ENCODE measurements around the gene PRKN. TPM values are rescaled to one million over a fixed set of nuclear protein-coding genes. Genes with fewer than 3 reads are reported as not detected.

PRKN gene
- total RNA-seq, 1 experiment from 2014 or later: not detected

DNA sequence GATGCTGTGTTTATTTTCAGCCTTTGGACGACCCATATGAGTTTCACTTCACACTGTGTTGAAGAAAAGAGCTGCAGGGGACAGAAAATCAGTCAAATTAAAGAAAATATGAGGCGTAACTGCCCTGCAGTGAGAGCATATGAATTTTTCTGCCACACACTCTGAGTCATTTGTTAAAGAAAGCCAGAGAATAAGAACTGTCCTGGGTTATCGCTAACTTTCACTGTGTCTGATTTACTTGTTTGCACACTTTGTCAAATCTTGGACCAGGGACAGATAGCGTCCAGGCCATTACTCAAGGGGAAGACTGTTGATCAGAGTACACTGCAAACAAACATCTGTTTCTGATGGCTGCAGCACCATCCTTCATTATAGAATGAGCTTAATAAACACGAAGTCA lies 1326.9 kb downstream of the PRKN start:
- no peak for DNase-seq
- Histone ChIP-seq H3K36me3 (ENCODE audit: low read depth) (no peaks in the 10 kb centered on the region), H3K9me2 (ENCODE audit: insufficient read depth) (no peaks in the 10 kb centered on the region), H3K27me3 (ENCODE audit: insufficient read depth, low read depth) (peaks cover 13% of the 10 kb centered on the region; the same call in 1 of the 2 replicates), H4K20me1 (ENCODE audit: insufficient read depth) (no peaks in the 10 kb centered on the region), H3K9me3 (ENCODE audit: insufficient read depth, low read depth) (no peaks in the 10 kb centered on the region), H2AFZ (no peak overlapping the region), H3F3A (ENCODE audit: insufficient read depth, low read depth) (no peaks in the 10 kb centered on the region), H3K27ac (no peak overlapping the region), H3K4me3 (no peak overlapping the region), H3K4me2 (no peak overlapping the region), H3K79me2 (ENCODE audit: low read depth) (no peaks in the 10 kb centered on the region), H3K4me1 (replicated peaks; ENCODE audit: insufficient read depth) (no peaks in the 10 kb centered on the region)
- no TSS peak for BruUV-seq (replicated peaks)
- ChIA-PET POLR2A (ENCODE audit: unreplicated experiment) (no interaction called here), CTCF (no interaction called here)
- intact Hi-C loops (cut with micrococcal nuclease; ENCODE audit: unreplicated experiment): no loop called here
- no peak for TF ChIP-seq EZH2 (IDR thresholded peaks at IDR 0.05; ENCODE audit: low read depth)
- TF ChIP-seq, protein P1, sequence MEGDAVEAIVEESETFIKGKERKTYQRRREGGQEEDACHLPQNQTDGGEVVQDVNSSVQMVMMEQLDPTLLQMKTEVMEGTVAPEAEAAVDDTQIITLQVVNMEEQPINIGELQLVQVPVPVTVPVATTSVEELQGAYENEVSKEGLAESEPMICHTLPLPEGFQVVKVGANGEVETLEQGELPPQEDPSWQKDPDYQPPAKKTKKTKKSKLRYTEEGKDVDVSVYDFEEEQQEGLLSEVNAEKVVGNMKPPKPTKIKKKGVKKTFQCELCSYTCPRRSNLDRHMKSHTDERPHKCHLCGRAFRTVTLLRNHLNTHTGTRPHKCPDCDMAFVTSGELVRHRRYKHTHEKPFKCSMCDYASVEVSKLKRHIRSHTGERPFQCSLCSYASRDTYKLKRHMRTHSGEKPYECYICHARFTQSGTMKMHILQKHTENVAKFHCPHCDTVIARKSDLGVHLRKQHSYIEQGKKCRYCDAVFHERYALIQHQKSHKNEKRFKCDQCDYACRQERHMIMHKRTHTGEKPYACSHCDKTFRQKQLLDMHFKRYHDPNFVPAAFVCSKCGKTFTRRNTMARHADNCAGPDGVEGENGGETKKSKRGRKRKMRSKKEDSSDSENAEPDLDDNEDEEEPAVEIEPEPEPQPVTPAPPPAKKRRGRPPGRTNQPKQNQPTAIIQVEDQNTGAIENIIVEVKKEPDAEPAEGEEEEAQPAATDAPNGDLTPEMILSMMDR (conservative IDR thresholded peaks at IDR 0.05): no peak

DNA sequence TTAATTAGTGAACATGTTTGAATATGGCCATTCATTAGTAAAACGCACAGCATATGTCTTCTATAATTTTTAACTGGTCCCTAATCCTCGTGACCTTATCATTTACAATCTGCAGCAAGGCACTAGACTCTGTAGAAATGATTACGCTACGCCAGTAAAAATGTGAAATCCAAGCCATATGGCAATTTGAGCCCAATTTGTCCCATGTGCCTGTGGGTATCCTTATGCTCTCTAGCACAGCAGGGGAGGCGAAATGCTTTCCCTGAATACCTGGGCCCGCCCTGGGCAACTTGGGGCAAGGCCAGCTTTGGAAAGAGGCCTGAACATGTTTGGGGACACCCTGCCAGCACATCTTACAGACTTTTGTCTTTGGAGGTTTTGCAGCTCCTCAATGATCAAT lies 1331.0 kb downstream of the PRKN start:
- Histone ChIP-seq H4K20me1 (ENCODE audit: insufficient read depth) (no peaks in the 10 kb centered on the region), H3K36me3 (ENCODE audit: low read depth) (no peaks in the 10 kb centered on the region), H3K27ac (no peak overlapping the region), H3K79me2 (ENCODE audit: low read depth) (no peaks in the 10 kb centered on the region), H3K4me3 (no peak overlapping the region), H3F3A (ENCODE audit: insufficient read depth, low read depth) (no peaks in the 10 kb centered on the region), H2AFZ (no peak overlapping the region), H3K9me2 (ENCODE audit: insufficient read depth) (no peaks in the 10 kb centered on the region), H3K4me1 (replicated peaks; ENCODE audit: insufficient read depth) (no peaks in the 10 kb centered on the region), H3K9me3 (ENCODE audit: insufficient read depth, low read depth) (no peaks in the 10 kb centered on the region), H3K27me3 (ENCODE audit: insufficient read depth, low read depth) (0 out of 2 replicates have a peak, but pooled peaks cover 13% of the 10 kb centered on the region), H3K4me2 (no peak overlapping the region)
- intact Hi-C loops (cut with micrococcal nuclease; ENCODE audit: unreplicated experiment): no loop called here
- no peak for DNase-seq
- BruUV-seq (replicated peaks): no TSS peak
- TF ChIP-seq EZH2 (IDR thresholded peaks at IDR 0.05; ENCODE audit: low read depth): no peak
- TF ChIP-seq, protein P1 (conservative IDR thresholded peaks at IDR 0.05): no peak
- ChIA-PET CTCF (no interaction called here), POLR2A (ENCODE audit: unreplicated experiment) (no interaction called here)

DNA sequence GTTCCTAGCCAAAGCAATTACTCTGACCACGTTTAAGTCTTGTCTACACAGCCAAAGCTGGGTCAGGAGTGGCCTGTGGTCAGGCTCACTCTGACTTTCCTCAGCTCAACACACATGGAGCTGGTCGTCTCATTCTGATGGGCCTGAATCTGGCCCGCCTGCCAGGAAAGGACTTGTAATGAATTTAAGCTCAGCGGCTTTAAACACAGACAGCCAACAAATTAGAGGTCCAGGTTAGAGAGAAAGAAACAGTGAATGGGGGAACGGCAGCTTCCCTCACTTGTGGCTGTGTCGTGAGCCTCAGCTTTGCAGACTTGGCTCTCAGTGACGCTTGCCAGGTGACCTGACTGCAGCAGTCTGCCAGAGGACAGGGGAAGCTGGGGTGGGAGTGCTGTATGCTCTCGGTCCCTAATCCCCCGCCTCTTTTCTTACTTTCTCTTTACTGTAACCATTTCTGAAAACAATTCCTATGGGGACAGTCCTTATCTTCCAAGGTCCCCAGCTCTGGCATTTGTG lies 1331.8 kb downstream of the PRKN start:
- Histone ChIP-seq H3K36me3 (ENCODE audit: low read depth) (no peaks in the 10 kb centered on the region), H3K79me2 (ENCODE audit: low read depth) (no peaks in the 10 kb centered on the region), H4K20me1 (ENCODE audit: insufficient read depth) (no peaks in the 10 kb centered on the region), H3K27ac (no peak overlapping the region), H3K4me2 (no peak overlapping the region), H3F3A (ENCODE audit: insufficient read depth, low read depth) (no peaks in the 10 kb centered on the region), H2AFZ (no peak overlapping the region), H3K27me3 (ENCODE audit: insufficient read depth, low read depth) (0 out of 2 replicates have a peak, but pooled peaks cover 9% of the 10 kb centered on the region), H3K9me2 (ENCODE audit: insufficient read depth) (no peaks in the 10 kb centered on the region), H3K4me3 (no peak overlapping the region), H3K4me1 (replicated peaks; ENCODE audit: insufficient read depth) (no peaks in the 10 kb centered on the region), H3K9me3 (ENCODE audit: insufficient read depth, low read depth) (no peaks in the 10 kb centered on the region)
- CTCF ChIA-PET: no interaction called here
- intact Hi-C loops (cut with micrococcal nuclease; ENCODE audit: unreplicated experiment): no loop called here
- POLR2A ChIA-PET (ENCODE audit: unreplicated experiment): no interaction called here
- no peak for DNase-seq
- TF ChIP-seq EZH2 (IDR thresholded peaks at IDR 0.05; ENCODE audit: low read depth): no peak
- TF ChIP-seq, protein P1 (conservative IDR thresholded peaks at IDR 0.05): no peak
- BruUV-seq (replicated peaks): no TSS peak
